Measurements from ENCODE around the gene LSM14A. TPM values are rescaled to one million over a fixed set of nuclear protein-coding genes. Genes with fewer than 3 reads are reported as not detected.

The LSM14A gene
- total RNA-seq, 1 donor from 2014 or later: 109 TPM

DNA sequence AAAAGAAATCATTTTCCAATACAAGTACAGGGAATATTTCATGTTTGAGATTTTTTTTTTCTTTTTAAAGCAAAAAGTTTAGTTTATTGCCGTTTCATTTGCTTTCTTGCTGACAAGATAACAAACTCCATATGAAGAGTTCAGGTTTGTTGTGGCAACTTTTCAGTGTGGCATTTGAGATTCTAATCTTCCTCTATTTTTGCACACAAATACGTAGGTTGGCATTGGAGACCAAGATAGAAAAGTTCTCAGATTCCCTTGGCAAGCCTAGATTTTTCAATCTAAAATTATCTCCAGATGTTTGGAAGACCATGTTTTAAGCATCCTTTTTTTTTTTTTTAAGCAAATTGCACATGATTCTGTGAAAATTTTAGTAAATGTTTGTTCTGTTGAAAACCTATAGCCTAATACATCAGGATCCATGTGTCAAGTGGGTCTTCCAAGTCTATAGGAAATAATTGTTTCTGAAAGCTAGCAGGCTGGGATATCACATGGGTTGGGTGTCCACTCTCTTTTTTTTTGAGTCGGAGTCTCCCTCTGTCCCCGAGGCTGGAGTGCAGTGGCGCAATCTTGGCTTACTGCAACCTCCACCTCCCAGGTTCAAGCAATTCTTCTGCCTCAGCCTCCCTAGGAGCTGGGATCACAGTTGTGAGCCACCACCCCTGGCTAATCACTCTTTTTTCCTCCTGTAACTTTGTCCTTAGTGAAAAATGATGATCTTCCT lies 84.7 kb downstream of the LSM14A start:
- Histone ChIP-seq H3K27me3 (ENCODE audit: low read depth) (no peaks in the 10 kb centered on the region), H3K36me3 (peaks cover 8% of the 10 kb centered on the region), H3K4me3 (no peak overlapping the region), H3K9me3 (no peaks in the 10 kb centered on the region), H3K4me1 (peaks cover 27% of the 10 kb centered on the region), H3K27ac (no peak overlapping the region)
- ATAC-seq (no peak), DNase-seq (no peak)
- TF ChIP-seq, protein P1, sequence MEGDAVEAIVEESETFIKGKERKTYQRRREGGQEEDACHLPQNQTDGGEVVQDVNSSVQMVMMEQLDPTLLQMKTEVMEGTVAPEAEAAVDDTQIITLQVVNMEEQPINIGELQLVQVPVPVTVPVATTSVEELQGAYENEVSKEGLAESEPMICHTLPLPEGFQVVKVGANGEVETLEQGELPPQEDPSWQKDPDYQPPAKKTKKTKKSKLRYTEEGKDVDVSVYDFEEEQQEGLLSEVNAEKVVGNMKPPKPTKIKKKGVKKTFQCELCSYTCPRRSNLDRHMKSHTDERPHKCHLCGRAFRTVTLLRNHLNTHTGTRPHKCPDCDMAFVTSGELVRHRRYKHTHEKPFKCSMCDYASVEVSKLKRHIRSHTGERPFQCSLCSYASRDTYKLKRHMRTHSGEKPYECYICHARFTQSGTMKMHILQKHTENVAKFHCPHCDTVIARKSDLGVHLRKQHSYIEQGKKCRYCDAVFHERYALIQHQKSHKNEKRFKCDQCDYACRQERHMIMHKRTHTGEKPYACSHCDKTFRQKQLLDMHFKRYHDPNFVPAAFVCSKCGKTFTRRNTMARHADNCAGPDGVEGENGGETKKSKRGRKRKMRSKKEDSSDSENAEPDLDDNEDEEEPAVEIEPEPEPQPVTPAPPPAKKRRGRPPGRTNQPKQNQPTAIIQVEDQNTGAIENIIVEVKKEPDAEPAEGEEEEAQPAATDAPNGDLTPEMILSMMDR (IDR thresholded peaks at IDR 0.05): no peak
- intact Hi-C loops (cut with DNase I): no loop called here

DNA sequence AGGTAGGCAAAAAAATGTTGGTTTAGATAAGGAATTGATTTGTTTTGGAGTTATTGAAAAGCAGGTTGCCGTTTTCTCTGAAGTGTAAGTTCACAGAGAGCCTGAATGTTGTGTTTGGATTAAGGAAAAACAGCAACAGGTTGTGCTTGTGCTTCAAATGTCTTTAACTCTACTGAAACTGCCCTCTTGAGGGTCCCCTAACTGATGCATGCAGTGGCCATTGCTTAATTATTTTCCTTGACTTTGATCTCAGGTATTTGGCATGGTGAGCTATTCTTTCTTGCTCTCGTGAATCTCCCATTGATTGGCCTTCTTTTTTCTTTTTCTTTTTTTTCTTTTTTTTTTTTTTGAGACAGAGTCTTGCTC lies 85.2 kb downstream of the LSM14A start:
- Histone ChIP-seq H3K36me3 (peaks cover 8% of the 10 kb centered on the region), H3K27ac (no peak overlapping the region), H3K27me3 (ENCODE audit: low read depth) (no peaks in the 10 kb centered on the region), H3K4me3 (no peak overlapping the region), H3K9me3 (no peaks in the 10 kb centered on the region), H3K4me1 (peaks cover 27% of the 10 kb centered on the region)
- DNase-seq: no peak
- no peak for ATAC-seq
- TF ChIP-seq, protein P1 (IDR thresholded peaks at IDR 0.05): no peak
- intact Hi-C loops (cut with DNase I): no loop called here

GRCh38 chr19:34259367-34260095 lies 87.2 kb downstream of the LSM14A start:
- Histone ChIP-seq H3K4me1 (peaks cover 27% of the 10 kb centered on the region), H3K4me3 (no peak overlapping the region), H3K36me3 (peaks cover 8% of the 10 kb centered on the region), H3K27ac (no peak overlapping the region), H3K27me3 (ENCODE audit: low read depth) (no peaks in the 10 kb centered on the region), H3K9me3 (no peaks in the 10 kb centered on the region)
- intact Hi-C loops (cut with DNase I): no loop called here
- no peak for ATAC-seq
- TF ChIP-seq, protein P1 (IDR thresholded peaks at IDR 0.05): no peak
- DNase-seq: no peak

DNA sequence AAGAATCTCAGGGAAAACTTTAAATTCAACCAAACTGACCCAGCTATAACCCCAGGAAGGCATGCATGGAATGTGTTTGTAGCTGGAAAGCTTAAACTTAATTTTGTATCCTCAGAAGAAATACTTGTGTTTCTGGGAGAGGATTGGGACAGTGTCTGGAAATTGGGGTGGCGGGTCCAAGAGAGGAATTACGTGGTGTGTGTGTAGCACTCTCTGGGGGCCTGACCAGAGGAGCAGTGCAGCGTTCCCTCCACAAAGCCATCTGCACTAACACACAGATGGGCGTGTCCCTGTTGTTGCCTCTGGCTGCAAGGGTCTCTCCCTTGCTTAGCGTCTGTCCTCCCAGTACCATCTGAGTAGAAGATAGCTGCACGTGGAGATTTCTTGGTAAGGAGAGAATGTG lies 88.5 kb downstream of the LSM14A start:
- peaks cover 28% of the 10 kb centered on the region for H3K4me1 ChIP-seq
- no peak overlapping the region for H3K4me3 ChIP-seq

GRCh38 chr19:34261334-34262109 lies 89.2 kb downstream of the LSM14A start:
- intact Hi-C loops (cut with DNase I): no loop called here
- no peaks in the 10 kb centered on the region for H3K27me3 ChIP-seq (ENCODE audit: low read depth)
- no peaks in the 10 kb centered on the region for H3K9me3 ChIP-seq
- TF ChIP-seq, protein P1 (IDR thresholded peaks at IDR 0.05): no peak
- no peak overlapping the region for H3K4me3 ChIP-seq
- ATAC-seq (peak; percentile 88 to 94), DNase-seq (no peak)
- H3K4me1 ChIP-seq: peaks cover 25% of the 10 kb centered on the region
- peaks cover 8% of the 10 kb centered on the region for H3K36me3 ChIP-seq
- peak overlapping the region; percentile 18 for H3K27ac ChIP-seq

More for the DNA sequence above, 88.5 kb downstream of the LSM14A start:
- Histone ChIP-seq H3K27ac (no peak overlapping the region), H3K27me3 (ENCODE audit: low read depth) (no peaks in the 10 kb centered on the region), H3K36me3 (peaks cover 8% of the 10 kb centered on the region), H3K9me3 (no peaks in the 10 kb centered on the region)
- peak in 1 of 2 donors; percentile 44 for ATAC-seq
- TF ChIP-seq, protein P1 (IDR thresholded peaks at IDR 0.05): no peak
- no peak for DNase-seq
- intact Hi-C loops (cut with DNase I): no loop called here

Data from lower lobe of right lung (tissue), 2 donors.